ENCODE data around the gene KIR2DL1.
"Not testable (repeated sequence)": the region's sequence is repeated elsewhere in the genome, so short reads cannot be mapped to it uniquely, and the experiment has no call there.

The KIR2DL1 gene

GRCh38 chr19:54770511-54770910 lies 918 bp downstream of the KIR2DL1 start:
- H2AFZ ChIP-seq; H3K36me3 ChIP-seq (ENCODE audit: control insufficient read depth, insufficient read depth, low read length): not testable (repeated sequence)

GRCh38 chr19:54771018-54771960 lies 1.7 kb downstream of the KIR2DL1 start:
- H3K27me3 ChIP-seq (ENCODE audit: control insufficient read depth, insufficient read depth, low read length); H3K4me2 ChIP-seq (ENCODE audit: low read length); H3K4me3 ChIP-seq (ENCODE audit: low read depth, low read length); H3K9ac ChIP-seq; H3K9me3 ChIP-seq (ENCODE audit: control insufficient read depth, low read length); H3K36me3 ChIP-seq (ENCODE audit: control insufficient read depth, insufficient read depth, low read length); H3K4me1 ChIP-seq; H3K27ac ChIP-seq; H3K79me2 ChIP-seq; H2AFZ ChIP-seq: not testable (repeated sequence)

More at GRCh38 chr19:54770511-54770910, 918 bp downstream of the KIR2DL1 start:
- H3K79me2 ChIP-seq; H3K27me3 ChIP-seq (ENCODE audit: control insufficient read depth, insufficient read depth, low read length); H3K4me2 ChIP-seq (ENCODE audit: low read length); H3K9ac ChIP-seq; H3K4me1 ChIP-seq; H3K27ac ChIP-seq; H3K9me3 ChIP-seq (ENCODE audit: control insufficient read depth, low read length); H3K4me3 ChIP-seq (ENCODE audit: low read depth, low read length): not testable (repeated sequence)

GRCh38 chr19:54772666-54773065 lies 3.1 kb downstream of the KIR2DL1 start:
- not testable (repeated sequence) for H3K9me3 ChIP-seq (ENCODE audit: control insufficient read depth, low read length); H3K27me3 ChIP-seq (ENCODE audit: control insufficient read depth, insufficient read depth, low read length); H2AFZ ChIP-seq; H3K79me2 ChIP-seq; H3K4me1 ChIP-seq; H3K9ac ChIP-seq; H3K27ac ChIP-seq; H3K36me3 ChIP-seq (ENCODE audit: control insufficient read depth, insufficient read depth, low read length); H3K4me2 ChIP-seq (ENCODE audit: low read length); H3K4me3 ChIP-seq (ENCODE audit: low read depth, low read length)

- not testable (repeated sequence) for H3K9me3 ChIP-seq (ENCODE audit: control insufficient read depth, low read length); H3K79me2 ChIP-seq; H3K4me3 ChIP-seq (ENCODE audit: low read depth, low read length); H3K27me3 ChIP-seq (ENCODE audit: control insufficient read depth, insufficient read depth, low read length); H3K4me1 ChIP-seq; H2AFZ ChIP-seq; H3K36me3 ChIP-seq (ENCODE audit: control insufficient read depth, insufficient read depth, low read length); H3K4me2 ChIP-seq (ENCODE audit: low read length); H3K27ac ChIP-seq; H3K9ac ChIP-seq
Observed at GRCh38 chr19:54775095-54775815, 5.7 kb downstream of the KIR2DL1 start.

- not testable (repeated sequence) for H3K9ac ChIP-seq; H3K4me2 ChIP-seq (ENCODE audit: low read length); H3K9me3 ChIP-seq (ENCODE audit: control insufficient read depth, low read length); H3K4me1 ChIP-seq; H3K27me3 ChIP-seq (ENCODE audit: control insufficient read depth, insufficient read depth, low read length); H2AFZ ChIP-seq; H3K27ac ChIP-seq; H3K4me3 ChIP-seq (ENCODE audit: low read depth, low read length); H3K79me2 ChIP-seq; H3K36me3 ChIP-seq (ENCODE audit: control insufficient read depth, insufficient read depth, low read length)
Observed at GRCh38 chr19:54775830-54776229, 6.2 kb downstream of the KIR2DL1 start.

- not testable (repeated sequence) for H2AFZ ChIP-seq; H3K4me2 ChIP-seq (ENCODE audit: low read length); H3K27me3 ChIP-seq (ENCODE audit: control insufficient read depth, insufficient read depth, low read length); H3K9ac ChIP-seq; H3K4me1 ChIP-seq; H3K9me3 ChIP-seq (ENCODE audit: control insufficient read depth, low read length); H3K79me2 ChIP-seq; H3K4me3 ChIP-seq (ENCODE audit: low read depth, low read length); H3K27ac ChIP-seq; H3K36me3 ChIP-seq (ENCODE audit: control insufficient read depth, insufficient read depth, low read length)
Observed at GRCh38 chr19:54777851-54778250, 8.3 kb downstream of the KIR2DL1 start.

- H3K9ac ChIP-seq; H3K9me3 ChIP-seq (ENCODE audit: control insufficient read depth, low read length); H3K27ac ChIP-seq; H3K4me1 ChIP-seq; H3K4me3 ChIP-seq (ENCODE audit: low read depth, low read length); H3K4me2 ChIP-seq (ENCODE audit: low read length); H2AFZ ChIP-seq; H3K36me3 ChIP-seq (ENCODE audit: control insufficient read depth, insufficient read depth, low read length); H3K79me2 ChIP-seq; H3K27me3 ChIP-seq (ENCODE audit: control insufficient read depth, insufficient read depth, low read length): not testable (repeated sequence)
Observed at GRCh38 chr19:54778896-54779295, 9.3 kb downstream of the KIR2DL1 start.

- not testable (repeated sequence) for H3K27ac ChIP-seq; H3K79me2 ChIP-seq; H2AFZ ChIP-seq; H3K4me3 ChIP-seq (ENCODE audit: low read depth, low read length); H3K9ac ChIP-seq; H3K27me3 ChIP-seq (ENCODE audit: control insufficient read depth, insufficient read depth, low read length); H3K4me2 ChIP-seq (ENCODE audit: low read length); H3K4me1 ChIP-seq; H3K9me3 ChIP-seq (ENCODE audit: control insufficient read depth, low read length); H3K36me3 ChIP-seq (ENCODE audit: control insufficient read depth, insufficient read depth, low read length)
Observed at GRCh38 chr19:54782916-54783315, 13.3 kb downstream of the KIR2DL1 start.

- H3K4me1 ChIP-seq; H3K9ac ChIP-seq; H3K9me3 ChIP-seq (ENCODE audit: control insufficient read depth, low read length); H3K36me3 ChIP-seq (ENCODE audit: control insufficient read depth, insufficient read depth, low read length); H2AFZ ChIP-seq; H3K27ac ChIP-seq; H3K27me3 ChIP-seq (ENCODE audit: control insufficient read depth, insufficient read depth, low read length); H3K4me2 ChIP-seq (ENCODE audit: low read length); H3K79me2 ChIP-seq; H3K4me3 ChIP-seq (ENCODE audit: low read depth, low read length): not testable (repeated sequence)
Observed at GRCh38 chr19:54786091-54786723, 16.6 kb downstream of the KIR2DL1 start.

- H2AFZ ChIP-seq; H3K4me3 ChIP-seq (ENCODE audit: low read depth, low read length); H3K79me2 ChIP-seq; H3K36me3 ChIP-seq (ENCODE audit: control insufficient read depth, insufficient read depth, low read length); H3K27me3 ChIP-seq (ENCODE audit: control insufficient read depth, insufficient read depth, low read length); H3K9me3 ChIP-seq (ENCODE audit: control insufficient read depth, low read length); H3K9ac ChIP-seq; H3K27ac ChIP-seq; H3K4me2 ChIP-seq (ENCODE audit: low read length); H3K4me1 ChIP-seq: not testable (repeated sequence)
Observed at GRCh38 chr19:54788154-54788553, 18.6 kb downstream of the KIR2DL1 start.

Data from parathyroid adenoma (tissue), 2 donors.